CD14-positive monocyte (primary cell): ENCODE measurements around the gene MAMLD1. TPM values are rescaled to one million over a fixed set of nuclear protein-coding genes. Genes with fewer than 3 reads are reported as not detected.

Source experiments
- DNase-seq, 3 donors: peaks; one replicate each; pipeline ENCODE4 v3.0.0-alpha.2; 2011 to 2022
- H2AFZ ChIP-seq: 2 replicates; pipeline ENCODE4 v1.6.0; 2012; ENCODE audit warnings: mild to moderate bottlenecking, low read depth, low read length, inconsistent platforms; ENCODE audit not compliant: insufficient read depth, poor library complexity, severe bottlenecking
- H3K27ac ChIP-seq, 2 donors: 1 replicate in 1 of 2; 2 replicates in 1 of 2; pipeline ENCODE4 v1.5.1; 2012 to 2013; ENCODE audit warnings: low read length in 2 of 2, control low read depth in 1 of 2, inconsistent platforms in 1 of 2, low read depth in 1 of 2, mild to moderate bottlenecking in 1 of 2
- H3K27me3 ChIP-seq, 2 donors: one replicate each; pipeline versions ENCODE4 v1.6.0 to v1.6.1; 2011 to 2013; ENCODE audit warnings: low read length in 2 of 2; ENCODE audit not compliant: control insufficient read depth in 2 of 2, insufficient read depth in 2 of 2
- H3K36me3 ChIP-seq, 2 donors: replicated peaks in 1 of 2; 1 replicate in 1 of 2; 2 replicates in 1 of 2; pipeline versions ENCODE4 v1.5.1 to v1.6.1; 2012 to 2013; ENCODE audit warnings: low read length in 2 of 2, control low read depth in 1 of 2, inconsistent platforms in 1 of 2, mild to moderate bottlenecking in 1 of 2; ENCODE audit not compliant: insufficient read depth in 2 of 2, control insufficient read depth in 1 of 2
- H3K4me1 ChIP-seq, 2 donors: 1 replicate in 1 of 2; 2 replicates in 1 of 2; pipeline versions ENCODE4 v1.5.1 to v1.6.1; 2012 to 2013; ENCODE audit warnings: low read length in 2 of 2, control low read depth in 1 of 2, inconsistent platforms in 1 of 2, mild to moderate bottlenecking in 1 of 2, moderate library complexity in 1 of 2; ENCODE audit not compliant: insufficient read depth in 2 of 2, control insufficient read depth in 1 of 2
- H3K4me2 ChIP-seq: replicated peaks from 2 replicates; pipeline ENCODE3; 2012; ENCODE audit warnings: low read length, moderate library complexity, mild to moderate bottlenecking; ENCODE audit not compliant: poor library complexity, severe bottlenecking; ENCODE audit errors: extremely low read depth
- H3K4me3 ChIP-seq, 3 experiments: fragments of 200-600 bp in 1 of 3; sonication (generic) in 1 of 3; replicated peaks in 1 of 3; 1 replicate in 2 of 3; 2 replicates in 1 of 3; pipeline ENCODE4 v1.5.1; 2011 to 2013; ENCODE audit warnings: low read length in 3 of 3, mild to moderate bottlenecking in 3 of 3, control low read depth in 2 of 3, low read depth in 2 of 3, inconsistent platforms in 1 of 3, moderate library complexity in 1 of 3
- H3K79me2 ChIP-seq: 2 replicates; pipeline ENCODE4 v1.6.0; 2012; ENCODE audit warnings: mild to moderate bottlenecking, control low read depth, inconsistent platforms, low read length, moderate library complexity; ENCODE audit not compliant: insufficient read depth
- H3K9ac ChIP-seq: 2 replicates; pipeline ENCODE4 v1.6.0; 2017; ENCODE audit warnings: low read length, mild to moderate bottlenecking; ENCODE audit not compliant: insufficient read depth, poor library complexity, severe bottlenecking
- H3K9me3 ChIP-seq, 2 donors: replicated peaks in 1 of 2; 1 replicate in 1 of 2; 2 replicates in 1 of 2; pipeline versions ENCODE4 v1.5.1 to v1.6.1; 2012 to 2013; ENCODE audit warnings: low read length in 2 of 2, control low read depth in 1 of 2; ENCODE audit not compliant: control insufficient read depth in 1 of 2, insufficient read depth in 1 of 2
- H4K20me1 ChIP-seq: 2 replicates; pipeline ENCODE4 v1.6.0; 2012; ENCODE audit warnings: mild to moderate bottlenecking, low read length, control low read depth, moderate library complexity; ENCODE audit not compliant: insufficient read depth
- H3K27ac Mint-ChIP-seq, 7 donors: one replicate each; pipeline ENCODE4 v1.8.0; 2020; ENCODE audit warnings: mild to moderate bottlenecking in 7 of 7, mixed read lengths in 7 of 7, moderate library complexity in 6 of 7, inconsistent platforms in 2 of 7
- H3K27me3 Mint-ChIP-seq, 3 donors: one replicate each; pipeline ENCODE4 v1.8.0; 2021 to 2022; ENCODE audit warnings: low read depth in 3 of 3, mild to moderate bottlenecking in 3 of 3, mixed read lengths in 3 of 3, moderate library complexity in 3 of 3, inconsistent platforms in 1 of 3
- H3K36me3 Mint-ChIP-seq, 2 donors: one replicate each; pipeline ENCODE4 v1.8.0; 2020; ENCODE audit warnings: mixed read lengths in 2 of 2, inconsistent platforms in 1 of 2, mild to moderate bottlenecking in 1 of 2
- H3K4me1 Mint-ChIP-seq: one replicate; pipeline ENCODE4 v1.8.0; 2020; ENCODE audit warnings: mild to moderate bottlenecking, mixed read lengths
- H3K4me3 Mint-ChIP-seq, 2 donors: one replicate each; pipeline ENCODE4 v1.8.0; 2020; ENCODE audit warnings: mild to moderate bottlenecking in 2 of 2, mixed read lengths in 2 of 2, moderate library complexity in 1 of 2
- H3K9me3 Mint-ChIP-seq, 7 donors: one replicate each; pipeline ENCODE4 v1.8.0; 2020 to 2022; ENCODE audit warnings: mixed read lengths in 7 of 7, mild to moderate bottlenecking in 6 of 7, moderate library complexity in 6 of 7, inconsistent platforms in 2 of 7
- WGBS: methylation state at CpG from one replicate; pipeline ENCODE4 v1.1.5; 2013; ENCODE audit warnings: missing lambda C conversion rate; ENCODE audit not compliant: insufficient coverage; 5-methylcytosine and 5-hydroxymethylcytosine counted together
- intact Hi-C, 2 donors: fragments of 100-400 bp; cut with micrococcal nuclease; formaldehyde crosslinking; loops; one replicate each; pipeline versions ENCODE4 v1.15.0 to v1.15.1; 2023
- polyA plus RNA-seq, 3 donors: library from polyadenylated mRNA; depleted of rRNA in 1 of 3; unstranded in 2 of 3; stranded (reverse) in 1 of 3; fragments of 300-500 nt in 2 of 3; fragments of >200 nt in 1 of 3; fragmentation: Illumina TruSeq in 2 of 3; gene quantifications; 1 replicate in 2 of 3; 2 replicates in 1 of 3; pipeline ENCODE4 v1.2.3, GENCODE V29; 2012 to 2021
- TF ChIP-seq, protein P1 (sequence below): fragments of 200-600 bp; IDR thresholded peaks from one replicate; pipeline ENCODE4 v1.8.0; 2022; ENCODE audit warnings: antibody characterized with exemption, mild to moderate bottlenecking

MAMLD1 gene
- polyA plus RNA-seq, 3 donors, result not detected

DNA sequence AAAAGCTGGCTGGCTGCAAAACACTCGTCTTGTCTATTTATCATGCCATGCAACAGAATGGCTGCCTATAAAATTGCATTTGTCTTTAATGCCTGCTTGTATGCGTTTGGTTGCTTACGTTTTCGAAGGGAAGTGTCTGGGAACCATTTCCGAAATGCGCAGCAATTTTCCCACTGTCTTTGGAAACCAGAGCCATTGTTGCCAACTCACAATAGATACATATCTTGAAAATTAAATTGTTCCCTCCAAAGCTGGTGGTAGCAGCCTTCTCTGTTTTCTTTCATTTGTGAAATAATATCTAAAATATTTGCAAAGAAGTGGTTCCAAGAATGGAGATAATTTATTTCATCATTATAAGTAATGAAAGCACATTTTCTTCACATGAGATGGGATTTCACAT, 53.4 kb downstream of the MAMLD1 start:
- H3K27ac ChIP-seq, result no peak overlapping the region
- no peaks in the 10 kb centered on the region for H3K27me3 ChIP-seq
- H3K36me3 ChIP-seq, result no peaks in the 10 kb centered on the region
- H3K4me1 ChIP-seq, result no peaks in the 10 kb centered on the region
- no peak overlapping the region for H3K27ac Mint-ChIP-seq
- no peak overlapping the region for H3K4me2 ChIP-seq
- TF ChIP-seq, protein P1, sequence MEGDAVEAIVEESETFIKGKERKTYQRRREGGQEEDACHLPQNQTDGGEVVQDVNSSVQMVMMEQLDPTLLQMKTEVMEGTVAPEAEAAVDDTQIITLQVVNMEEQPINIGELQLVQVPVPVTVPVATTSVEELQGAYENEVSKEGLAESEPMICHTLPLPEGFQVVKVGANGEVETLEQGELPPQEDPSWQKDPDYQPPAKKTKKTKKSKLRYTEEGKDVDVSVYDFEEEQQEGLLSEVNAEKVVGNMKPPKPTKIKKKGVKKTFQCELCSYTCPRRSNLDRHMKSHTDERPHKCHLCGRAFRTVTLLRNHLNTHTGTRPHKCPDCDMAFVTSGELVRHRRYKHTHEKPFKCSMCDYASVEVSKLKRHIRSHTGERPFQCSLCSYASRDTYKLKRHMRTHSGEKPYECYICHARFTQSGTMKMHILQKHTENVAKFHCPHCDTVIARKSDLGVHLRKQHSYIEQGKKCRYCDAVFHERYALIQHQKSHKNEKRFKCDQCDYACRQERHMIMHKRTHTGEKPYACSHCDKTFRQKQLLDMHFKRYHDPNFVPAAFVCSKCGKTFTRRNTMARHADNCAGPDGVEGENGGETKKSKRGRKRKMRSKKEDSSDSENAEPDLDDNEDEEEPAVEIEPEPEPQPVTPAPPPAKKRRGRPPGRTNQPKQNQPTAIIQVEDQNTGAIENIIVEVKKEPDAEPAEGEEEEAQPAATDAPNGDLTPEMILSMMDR, result no peak
- WGBS, result 100% methylated on average over 2 of the region's 6 CpGs
- H4K20me1 ChIP-seq, result no peaks in the 10 kb centered on the region
- H2AFZ ChIP-seq, result no peak overlapping the region
- H3K9me3 Mint-ChIP-seq, result peaks cover 0 to 5% (median 0%) of the 10 kb centered on the region in 7 donors
- no peak for DNase-seq
- peaks cover 1 to 2% (median 1%) of the 10 kb centered on the region in 3 donors for H3K27me3 Mint-ChIP-seq
- H3K9ac ChIP-seq, result no peak overlapping the region
- no peaks in the 10 kb centered on the region for H3K36me3 Mint-ChIP-seq
- H3K79me2 ChIP-seq, result no peaks in the 10 kb centered on the region
- no peaks in the 10 kb centered on the region for H3K4me1 Mint-ChIP-seq
- no peak overlapping the region for H3K4me3 ChIP-seq
- intact Hi-C loops, result no loop called here
- no peaks in the 10 kb centered on the region for H3K9me3 ChIP-seq
- H3K4me3 Mint-ChIP-seq, result no peak overlapping the region

- H3K4me1 ChIP-seq, result no peaks in the 10 kb centered on the region
- no peaks in the 10 kb centered on the region for H4K20me1 ChIP-seq
- H3K9me3 Mint-ChIP-seq, result peaks cover 0 to 7% (median 2%) of the 10 kb centered on the region in 7 donors
- peaks cover 0 to 3% (median 2%) of the 10 kb centered on the region in 3 donors for H3K27me3 Mint-ChIP-seq
- no peaks in the 10 kb centered on the region for H3K4me1 Mint-ChIP-seq
- no peaks in the 10 kb centered on the region for H3K79me2 ChIP-seq
- no peak overlapping the region for H3K27ac Mint-ChIP-seq
- TF ChIP-seq, protein P1, result no peak
- 67% methylated on average over 3 of the region's 8 CpGs for WGBS
- no peak overlapping the region for H3K4me2 ChIP-seq
- H3K4me3 Mint-ChIP-seq, result no peak overlapping the region
- no peak for DNase-seq
- H2AFZ ChIP-seq, result no peak overlapping the region
- intact Hi-C loops, result no loop called here
- H3K9ac ChIP-seq, result no peak overlapping the region
- H3K36me3 ChIP-seq, result no peaks in the 10 kb centered on the region
- H3K27ac ChIP-seq, result no peak overlapping the region
- H3K36me3 Mint-ChIP-seq, result no peaks in the 10 kb centered on the region
- no peak overlapping the region for H3K4me3 ChIP-seq
- H3K9me3 ChIP-seq, result no peaks in the 10 kb centered on the region
- H3K27me3 ChIP-seq, result no peaks in the 10 kb centered on the region
These were observed 58.7 kb downstream of the MAMLD1 start for GRCh38 chrX:150421816-150422215.
